MCF 10A (cell line): ENCODE results near the gene OPRL1. TPM values are rescaled to one million over a fixed set of nuclear protein-coding genes. Genes with fewer than 3 reads are reported as not detected.
A peak's percentile ranks its signal among the peaks of the same experiment; 100 is the strongest.

Experiments used
- BruUV-seq: library from RNA; stranded (reverse); fragments of 400-500 nt; replicated peaks from 2 replicates; lab custom pipeline; 2021; lab: Mats Ljungman, UMichigan
- CTCF ChIA-PET: fragments of 300-600 bp; sonication (Branson Sonifier 250); formaldehyde crosslinking; extraction: SDS; loops from one replicate; lab custom pipeline; 2021; ENCODE audit warnings: antibody characterized with exemption, inconsistent platforms; lab: Yijun Ruan, JAX
- POLR2A ChIA-PET: fragments of 300-600, 350-650 bp; sonication (Branson Sonifier 250); formaldehyde crosslinking; extraction: SDS; loops from one replicate; lab custom pipeline; 2020; ENCODE audit warnings: antibody characterized with exemption, inconsistent platforms; lab: Yijun Ruan, JAX
- DNase-seq: peaks from one replicate; pipeline ENCODE4 v3.0.0-alpha.2; 2018; ENCODE audit not compliant: unreplicated experiment
- H3K27ac Mint-ChIP-seq: one replicate; pipeline ENCODE4 v1.8.0; 2022; ENCODE audit warnings: mild to moderate bottlenecking, low read depth, mixed read lengths; ENCODE audit not compliant: unreplicated experiment
- H3K27me3 Mint-ChIP-seq: one replicate; pipeline ENCODE4 v1.8.0; 2022; ENCODE audit warnings: mixed read lengths; ENCODE audit not compliant: insufficient read depth, unreplicated experiment
- H3K36me3 Mint-ChIP-seq: one replicate; pipeline ENCODE4 v1.8.0; 2022; ENCODE audit warnings: mild to moderate bottlenecking, moderate library complexity, mixed read lengths; ENCODE audit not compliant: insufficient read depth, unreplicated experiment
- H3K4me1 Mint-ChIP-seq: one replicate; pipeline ENCODE4 v1.8.0; 2022; ENCODE audit warnings: mixed read lengths; ENCODE audit not compliant: insufficient read depth, unreplicated experiment
- H3K4me3 Mint-ChIP-seq: one replicate; pipeline ENCODE4 v1.8.0; 2022; ENCODE audit warnings: mild to moderate bottlenecking, moderate library complexity, mixed read lengths; ENCODE audit not compliant: unreplicated experiment
- H3K9me3 Mint-ChIP-seq: one replicate; pipeline ENCODE4 v1.8.0; 2022; ENCODE audit warnings: mixed read lengths; ENCODE audit not compliant: unreplicated experiment
- CTCF ChIP-seq: fragments of 200-600 bp; IDR thresholded peaks from one replicate; pipeline ENCODE4 v1.8.0; 2022; ENCODE audit warnings: antibody characterized with exemption, mild to moderate bottlenecking; ENCODE audit not compliant: unreplicated experiment
- intact Hi-C: fragments of 100-400 bp; cut with micrococcal nuclease; formaldehyde crosslinking; loops from 2 replicates; pipeline ENCODE4 v1.14.1; 2022
- total RNA-seq: library from RNA; stranded (reverse); gene quantifications from 2 replicates; pipeline ENCODE4 v1.2.3, GENCODE V29; 2022

Gene OPRL1
- total RNA-seq, 1 experiment from 2014 or later: 0.12 TPM

GRCh38 chr20:64101731-64102621, 22.1 kb downstream of the OPRL1 start:
- H3K27ac Mint-ChIP-seq: no peak overlapping the region
- ChIA-PET CTCF (interaction anchor here (0.6 to 1.4 kb wide), 7 partner anchors 10 to 83 kb away, joined by 3 to 6 read pairs (median 3); partner anchors contain the start of gene LKAAEAR1), POLR2A (no interaction called here)
- H3K4me1 Mint-ChIP-seq: no peaks in the 10 kb centered on the region
- no TSS peak for BruUV-seq
- H3K36me3 Mint-ChIP-seq: no peaks in the 10 kb centered on the region
- intact Hi-C loops: no loop called here
- TF ChIP-seq CTCF: peak; percentile 53
- H3K4me3 Mint-ChIP-seq: no peak overlapping the region
- no peak for DNase-seq
- peaks cover 44% of the 10 kb centered on the region for H3K27me3 Mint-ChIP-seq
- peaks cover 2% of the 10 kb centered on the region for H3K9me3 Mint-ChIP-seq

DNA sequence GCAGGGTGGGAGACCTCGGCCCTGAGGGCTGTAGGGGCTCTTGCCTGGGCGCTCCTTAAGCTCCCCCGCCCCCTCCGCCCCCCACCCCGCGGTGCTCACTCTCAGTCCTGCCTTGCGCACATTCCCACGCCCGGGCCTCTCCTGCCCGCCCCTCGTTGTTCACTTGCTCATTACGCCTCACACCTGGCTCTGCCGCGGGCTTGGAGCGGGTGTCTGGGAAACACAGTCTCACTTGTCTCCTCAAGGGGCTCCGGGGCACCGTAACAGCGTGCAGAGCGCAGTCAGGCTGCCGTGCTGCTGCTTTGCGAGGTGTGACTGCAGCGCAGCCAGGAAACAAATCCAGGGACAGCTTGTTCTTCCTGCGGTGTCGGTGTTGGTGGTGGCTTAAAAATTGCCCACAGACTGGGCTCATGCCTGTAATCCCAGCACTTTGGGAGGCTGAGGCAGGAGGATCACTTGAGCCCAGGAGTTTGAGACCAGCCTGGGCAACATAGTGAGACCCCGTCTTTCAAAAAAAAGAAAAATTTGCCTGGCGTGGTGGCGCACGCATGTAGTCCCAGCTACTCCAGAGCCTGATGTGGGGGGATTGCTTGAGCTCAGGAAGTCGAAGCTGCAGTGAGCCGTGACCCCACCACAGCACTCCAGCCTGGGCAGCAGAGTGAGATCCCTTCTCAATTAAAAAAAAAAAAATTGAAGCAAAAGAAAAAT, 22.9 kb downstream of the OPRL1 start:
- no peak overlapping the region for H3K27ac Mint-ChIP-seq
- intact Hi-C loops: no loop called here
- DNase-seq: no peak
- H3K9me3 Mint-ChIP-seq: no peaks in the 10 kb centered on the region
- CTCF ChIA-PET: interaction anchor here (1.4 kb wide), 1 partner anchor 18 kb away, joined by 4 read pairs; the partner anchor contains the start of gene LKAAEAR1
- POLR2A ChIA-PET: no interaction called here
- H3K27me3 Mint-ChIP-seq: peaks cover 46% of the 10 kb centered on the region
- no TSS peak for BruUV-seq
- no peaks in the 10 kb centered on the region for H3K36me3 Mint-ChIP-seq
- H3K4me3 Mint-ChIP-seq: no peak overlapping the region
- no peak for TF ChIP-seq CTCF
- H3K4me1 Mint-ChIP-seq: no peaks in the 10 kb centered on the region

DNA sequence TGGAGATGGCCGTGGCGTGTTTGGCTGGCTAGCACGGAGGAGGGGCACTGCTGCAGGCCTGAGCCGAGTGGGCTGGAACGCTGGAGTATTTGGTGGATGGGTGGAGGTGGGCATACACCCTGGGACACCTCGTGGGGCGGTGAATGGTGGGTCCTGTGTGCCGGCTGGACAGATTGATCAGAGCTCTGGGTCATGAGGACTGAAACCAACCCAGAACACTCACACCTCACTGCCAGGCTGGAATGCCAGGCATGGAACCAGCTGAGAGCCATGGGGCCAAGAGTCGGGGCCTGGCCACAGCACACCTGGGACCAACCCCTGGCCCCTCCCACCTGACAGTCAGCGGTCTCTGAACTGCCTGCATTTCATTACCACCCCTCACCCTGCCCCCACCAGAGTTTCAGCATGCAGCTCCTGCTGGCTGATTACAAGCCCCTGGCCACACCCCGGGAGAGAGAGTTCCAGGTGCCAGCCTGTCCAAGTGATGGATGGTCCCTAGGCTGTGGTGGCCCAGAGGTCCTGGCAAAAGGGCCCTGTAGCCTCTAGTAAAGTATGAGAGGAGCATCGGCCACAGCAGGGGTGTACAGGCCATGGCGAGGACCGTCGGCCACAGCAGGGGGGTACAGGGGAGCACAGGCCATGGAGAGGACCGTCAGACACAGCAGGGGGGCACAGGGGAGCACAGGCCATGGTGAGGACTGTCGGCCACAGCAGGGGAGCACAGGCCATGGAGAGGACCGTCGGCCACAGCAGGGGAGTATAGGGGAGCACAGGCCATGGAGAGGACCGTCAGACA, 24.2 kb downstream of the OPRL1 start:
- BruUV-seq: no TSS peak
- Mint-ChIP-seq H3K4me3 (no peak overlapping the region), H3K4me1 (no peaks in the 10 kb centered on the region), H3K36me3 (peaks cover 5% of the 10 kb centered on the region), H3K27ac (no peak overlapping the region), H3K9me3 (no peaks in the 10 kb centered on the region), H3K27me3 (peaks cover 56% of the 10 kb centered on the region)
- no peak for DNase-seq
- no peak for TF ChIP-seq CTCF
- ChIA-PET CTCF (interaction anchor here (1.0 kb wide), 1 partner anchor 16 kb away, joined by 7 read pairs; no protein-coding TSS in a partner anchor), POLR2A (no interaction called here)
- intact Hi-C loops: no loop called here
